B cell (primary cell): Measurements from ENCODE around the gene TUBB4B.

Experiments
- CTCF ChIP-seq: fragments of 200-600 bp; IDR thresholded peaks from one replicate; pipeline ENCODE4 v1.8.0; 2022; ENCODE audit warnings: antibody characterized with exemption, mild to moderate bottlenecking
- EZH2 ChIP-seq: IDR thresholded peaks from 2 replicates; pipeline ENCODE4 v1.6.1; 2012; ENCODE audit warnings: borderline replicate concordance, low read depth, mild to moderate bottlenecking, moderate library complexity, low read length; ENCODE audit not compliant: insufficient read depth, poor library complexity, severe bottlenecking

- no peak for TF ChIP-seq CTCF
- TF ChIP-seq EZH2 = no peak
These were observed 37.9 kb downstream of the TUBB4B start for GRCh38 chr9:137278721-137279711.
